ENCODE data around the gene EML5.

GRCh38 chr14:88838015-88838414 is 45.3 kb upstream of the EML5 start:
- TF ChIP-seq CTCF (conservative IDR thresholded peaks at IDR 0.05; ENCODE audit: low read depth, low read length) (no peak), EZH2 (IDR thresholded peaks at IDR 0.05; ENCODE audit: low read length, unreplicated experiment) (no peak), EZH2phosphoT487 (IDR thresholded peaks at IDR 0.05; ENCODE audit: borderline replicate concordance, low read length) (no peak)
